Fibroblast of lung (primary cell): ENCODE measurements around the gene NEK4. TPM values are rescaled to one million over a fixed set of nuclear protein-coding genes. Genes with fewer than 3 reads are reported as not detected.

Source experiments
- DNase-seq, 2 donors: peaks; one replicate each; pipeline versions ENCODE4 v3.0.0 to v3.0.0-alpha.2; 2010; ENCODE audit warnings: low read depth in 2 of 2
- H2AFZ ChIP-seq: 2 replicates; pipeline ENCODE4 v1.5.1; 2012; ENCODE audit warnings: low read length, control low read depth, inconsistent platforms
- H3K27ac ChIP-seq: 2 replicates; pipeline ENCODE4 v1.5.1; 2011; ENCODE audit warnings: low read length, control low read depth; ENCODE audit not compliant: insufficient read depth
- H3K27me3 ChIP-seq: 2 replicates; pipeline ENCODE4 v1.5.1; 2011; ENCODE audit warnings: mild to moderate bottlenecking, low read length; ENCODE audit not compliant: control insufficient read depth, insufficient read depth
- H3K36me3 ChIP-seq: 2 replicates; pipeline ENCODE4 v1.5.1; 2011; ENCODE audit warnings: low read length; ENCODE audit not compliant: control insufficient read depth, insufficient read depth
- H3K4me1 ChIP-seq: 2 replicates; pipeline ENCODE4 v1.5.1; 2011; ENCODE audit warnings: low read length; ENCODE audit not compliant: control insufficient read depth, insufficient read depth; ENCODE audit errors: extremely low read depth
- H3K4me2 ChIP-seq: 2 replicates; pipeline ENCODE4 v1.5.1; 2011; ENCODE audit warnings: low read length, control low read depth; ENCODE audit not compliant: insufficient read depth; ENCODE audit errors: extremely low read depth
- H3K4me3 ChIP-seq, 4 experiments: fragments of 200-600 bp in 1 of 4; sonication (generic) in 1 of 4; replicated peaks in 1 of 4; 2 replicates each; pipeline ENCODE4 v1.5.1; 2011 to 2016; ENCODE audit warnings: low read length in 4 of 4, low read depth in 3 of 4, mild to moderate bottlenecking in 3 of 4, control low read depth in 2 of 4, inconsistent platforms in 1 of 4, mixed read lengths in 1 of 4; ENCODE audit not compliant: insufficient read depth in 1 of 4; ENCODE audit errors: control extremely low read depth in 1 of 4
- H3K79me2 ChIP-seq: 2 replicates; pipeline ENCODE4 v1.5.1; 2012; ENCODE audit warnings: mild to moderate bottlenecking, low read length, inconsistent platforms; ENCODE audit not compliant: control insufficient read depth, insufficient read depth
- H3K9ac ChIP-seq: 2 replicates; pipeline ENCODE4 v1.5.1; 2011; ENCODE audit warnings: mild to moderate bottlenecking, low read length, control low read depth; ENCODE audit not compliant: insufficient read depth
- H3K9me3 ChIP-seq: 2 replicates; pipeline ENCODE4 v1.5.1; 2012; ENCODE audit warnings: low read depth, low read length; ENCODE audit not compliant: control insufficient read depth, insufficient read depth
- H4K20me1 ChIP-seq: 2 replicates; pipeline ENCODE4 v1.5.1; 2011; ENCODE audit warnings: low read length; ENCODE audit not compliant: control insufficient read depth, insufficient read depth; ENCODE audit errors: extremely low read depth
- CTCF ChIP-seq, 2 donors: IDR thresholded peaks in 1 of 2; conservative IDR thresholded peaks in 1 of 2; 1 replicate in 1 of 2; 2 replicates in 1 of 2; pipeline ENCODE4 v1.5.1; 2011 to 2012; ENCODE audit warnings: low read length in 2 of 2, control low read depth in 1 of 2, inconsistent platforms in 1 of 2, low read depth in 1 of 2, mild to moderate bottlenecking in 1 of 2
- EZH2 ChIP-seq: IDR thresholded peaks from 2 replicates; pipeline ENCODE4 v1.5.1; 2012; ENCODE audit warnings: low read length, control low read depth, mild to moderate bottlenecking; ENCODE audit errors: missing control alignments
- polyA plus RNA-seq, 2 donors: library from polyadenylated mRNA; depleted of rRNA in 1 of 2; stranded (reverse) in 1 of 2; unstranded in 1 of 2; fragments of >200 nt; gene quantifications; 2 replicates each; pipeline ENCODE4 v1.2.1, GENCODE V29; 2011 to 2012; ENCODE audit warnings: missing spikeins in 1 of 2
- total RNA-seq: library from RNA; depleted of rRNA; stranded (reverse); fragments of >200 nt; gene quantifications from 2 replicates; pipeline ENCODE4 v1.2.1, GENCODE V29; 2014

Gene NEK4
- total and polyA plus RNA-seq, 2 donors (not counting 1 experiment from before 2014, with no cell fraction given), result 16.0 to 24.9 TPM

GRCh38 chr3:52712291-52713212 lies 58.2 kb downstream of the NEK4 start:
- Histone ChIP-seq H2AFZ (no peak overlapping the region), H3K4me3 (no peak overlapping the region), H4K20me1 (no peaks in the 10 kb centered on the region), H3K9ac (no peak overlapping the region), H3K36me3 (no peaks in the 10 kb centered on the region), H3K4me1 (no peaks in the 10 kb centered on the region), H3K27ac (no peak overlapping the region), H3K79me2 (peaks cover 4% of the 10 kb centered on the region), H3K4me2 (no peak overlapping the region), H3K9me3 (no peaks in the 10 kb centered on the region), H3K27me3 (no peaks in the 10 kb centered on the region)
- TF ChIP-seq CTCF (conservative IDR thresholded peaks at IDR 0.05 in 1 of 2, IDR thresholded peaks at IDR 0.05 in 1 of 2; ENCODE audit: low read depth in 1 of 2, low read length in 2 of 2), result no peak
- no peak for TF ChIP-seq EZH2
- DNase-seq, result no peak

- Histone ChIP-seq H2AFZ (no peak overlapping the region), H3K4me1 (peaks cover 5% of the 10 kb centered on the region), H3K36me3 (no peaks in the 10 kb centered on the region), H3K9ac (no peak overlapping the region), H3K4me2 (no peak overlapping the region), H3K4me3 (no peak overlapping the region), H3K9me3 (no peaks in the 10 kb centered on the region), H3K79me2 (peaks cover 20% of the 10 kb centered on the region), H3K27me3 (no peaks in the 10 kb centered on the region), H4K20me1 (no peaks in the 10 kb centered on the region), H3K27ac (no peak overlapping the region)
- TF ChIP-seq CTCF (conservative IDR thresholded peaks at IDR 0.05 in 1 of 2, IDR thresholded peaks at IDR 0.05 in 1 of 2; ENCODE audit: low read depth in 1 of 2, low read length in 2 of 2) (no peak), EZH2 (no peak)
- DNase-seq, result no peak
These were observed 60.2 kb downstream of the NEK4 start for GRCh38 chr3:52710512-52710911.

- H3K4me1 ChIP-seq, result peaks cover 5% of the 10 kb centered on the region
- no peaks in the 10 kb centered on the region for H3K27me3 ChIP-seq
- no peak overlapping the region for H3K27ac ChIP-seq
- H3K4me3 ChIP-seq, result peak overlapping the region in 1 of 4 experiments; percentile 100
- H3K9ac ChIP-seq, result no peak overlapping the region
- DNase-seq, result peak in 1 of 2 donors; percentile 17
- H3K4me2 ChIP-seq, result no peak overlapping the region
- H3K79me2 ChIP-seq, result peaks cover 44% of the 10 kb centered on the region
- no peak for TF ChIP-seq EZH2
- TF ChIP-seq CTCF (conservative IDR thresholded peaks at IDR 0.05 in 1 of 2, IDR thresholded peaks at IDR 0.05 in 1 of 2; ENCODE audit: low read depth in 1 of 2, low read length in 2 of 2), result no peak
- no peak overlapping the region for H2AFZ ChIP-seq
- no peaks in the 10 kb centered on the region for H4K20me1 ChIP-seq
- no peaks in the 10 kb centered on the region for H3K9me3 ChIP-seq
- no peaks in the 10 kb centered on the region for H3K36me3 ChIP-seq
These were observed 63.2 kb downstream of the NEK4 start for GRCh38 chr3:52707585-52707984.
